Stimulated activated CD4-positive, alpha-beta T cell treated with anti-CD3 and anti-CD28 coated beads, TNF-alpha, amount 100 ng/mL, for 1 hour (primary cell): ENCODE data around the gene NHLRC2.

Experiments used
- DNase-seq, 3 donors: peaks; one replicate each; pipeline ENCODE4 v3.0.0-alpha.2; 2020; ENCODE audit warnings: low read depth in 3 of 3, low spot score in 1 of 3

The NHLRC2 gene

DNA sequence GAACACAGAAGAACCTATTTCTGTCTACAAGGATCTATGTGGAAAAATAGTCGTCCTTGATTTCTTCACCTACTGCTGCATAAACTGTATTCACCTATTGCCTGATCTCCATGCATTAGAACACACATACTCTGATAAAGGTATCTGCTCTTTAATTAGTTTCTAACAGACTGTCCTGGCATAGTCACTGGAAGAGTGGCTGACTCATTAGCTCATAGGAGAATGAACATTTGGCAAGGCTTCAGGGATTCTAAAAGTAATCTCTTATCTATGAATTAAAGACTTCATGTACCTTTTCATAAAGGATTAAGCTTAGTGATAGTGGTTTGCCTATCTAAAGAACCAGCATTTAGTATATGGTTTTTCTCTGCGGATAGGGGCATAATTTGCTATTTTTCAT lies 4.1 kb downstream of the NHLRC2 start:
- no peak for DNase-seq

GRCh38 chr10:113859261-113859660 lies 4.8 kb downstream of the NHLRC2 start:
- no peak for DNase-seq

DNA sequence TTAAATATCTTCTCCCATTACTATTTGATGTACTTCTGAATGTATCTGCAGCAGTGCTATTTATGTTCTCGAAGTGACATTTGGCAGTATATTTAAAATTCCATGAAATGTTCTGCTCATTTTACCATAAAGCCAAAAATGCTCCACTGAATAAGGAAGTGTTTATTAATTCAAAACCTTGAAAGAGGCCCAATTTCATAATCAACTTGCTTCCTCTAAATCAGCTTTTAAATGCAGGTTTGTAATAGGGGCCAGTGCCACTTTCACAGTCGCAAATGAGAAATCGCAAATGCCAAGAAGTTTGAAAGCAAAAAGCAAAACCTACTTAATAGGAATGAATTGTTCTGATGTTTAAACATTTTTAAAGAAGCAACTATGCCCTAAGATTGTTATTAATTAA lies 11.4 kb downstream of the NHLRC2 start:
- no peak for DNase-seq

DNA sequence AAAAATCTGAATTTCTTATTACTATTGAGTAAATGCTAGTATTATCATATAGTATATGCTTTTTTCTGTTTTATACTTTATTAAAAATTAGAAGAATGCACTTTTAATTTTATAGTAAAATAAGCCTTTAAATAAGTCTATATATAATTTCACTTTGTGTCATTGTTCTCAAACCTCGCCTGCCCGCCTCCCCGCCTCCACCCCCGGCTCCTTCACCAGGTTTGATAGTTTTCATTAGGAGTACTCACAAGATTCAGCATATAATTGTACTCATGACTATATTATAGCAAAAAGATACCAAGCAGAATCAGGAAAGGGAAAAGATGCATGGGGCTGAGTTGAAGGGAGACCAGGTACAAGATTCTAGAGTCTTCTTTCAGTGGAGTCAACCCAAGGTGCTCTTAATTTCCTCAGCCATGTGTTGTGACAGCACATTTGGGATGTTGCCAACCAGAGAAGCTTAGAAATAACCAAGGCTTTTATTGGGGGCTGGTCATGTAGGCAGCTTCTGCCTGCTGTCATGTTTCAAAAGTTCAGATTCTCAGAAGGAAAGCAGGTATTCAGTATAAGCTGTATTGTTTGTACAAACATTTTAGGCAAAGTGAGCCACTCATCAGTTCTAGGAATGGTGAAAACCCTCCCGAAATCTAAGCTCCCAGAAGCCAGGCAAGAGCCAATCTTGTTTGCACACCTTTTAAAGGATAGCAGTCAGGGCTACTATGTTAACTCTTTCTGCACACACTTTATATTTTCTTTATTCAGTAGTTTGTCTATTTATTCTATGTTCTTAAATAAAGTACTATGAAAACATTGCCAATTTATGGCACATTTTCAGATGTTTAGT lies 12.3 kb downstream of the NHLRC2 start:
- DNase-seq = no peak

DNA sequence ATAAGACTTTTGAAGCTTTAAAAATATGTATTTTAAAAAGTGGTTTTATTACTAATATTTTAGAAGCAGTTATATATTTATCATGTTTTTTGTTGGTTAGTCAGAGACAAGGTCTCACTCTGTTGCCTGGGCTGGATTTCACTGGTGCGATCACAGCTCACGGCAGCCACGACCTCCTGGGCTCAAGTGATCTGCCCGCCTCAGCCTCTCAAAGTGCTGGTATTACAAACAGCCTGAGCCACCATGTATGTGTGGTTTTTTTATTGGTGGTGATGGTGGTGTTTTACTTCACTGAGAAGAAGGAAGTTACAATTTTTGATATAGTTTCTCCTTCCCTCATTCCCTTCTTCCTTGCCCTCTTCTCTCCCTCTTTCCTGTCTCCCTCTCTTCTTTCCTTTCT lies 13.4 kb downstream of the NHLRC2 start:
- DNase-seq = no peak

DNA sequence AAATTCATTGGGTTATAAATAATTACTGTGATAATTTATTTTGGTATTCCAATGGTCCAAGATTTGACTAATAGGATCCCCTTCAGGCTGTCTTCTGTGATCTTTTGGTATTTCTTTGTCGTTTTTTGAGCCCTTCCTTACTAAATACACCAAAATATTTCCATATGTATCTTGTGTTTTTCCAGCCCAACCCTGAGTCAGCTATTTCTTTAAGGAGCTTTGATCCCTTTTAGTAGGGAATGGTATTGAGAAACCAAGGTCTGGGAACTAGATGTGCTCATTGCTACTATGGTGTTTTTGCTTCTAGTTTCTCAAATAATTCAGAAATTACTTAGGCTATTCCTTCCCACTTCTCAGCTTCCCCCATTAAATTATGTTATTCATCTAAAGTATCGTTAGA lies 15.3 kb downstream of the NHLRC2 start:
- DNase-seq = no peak

DNA sequence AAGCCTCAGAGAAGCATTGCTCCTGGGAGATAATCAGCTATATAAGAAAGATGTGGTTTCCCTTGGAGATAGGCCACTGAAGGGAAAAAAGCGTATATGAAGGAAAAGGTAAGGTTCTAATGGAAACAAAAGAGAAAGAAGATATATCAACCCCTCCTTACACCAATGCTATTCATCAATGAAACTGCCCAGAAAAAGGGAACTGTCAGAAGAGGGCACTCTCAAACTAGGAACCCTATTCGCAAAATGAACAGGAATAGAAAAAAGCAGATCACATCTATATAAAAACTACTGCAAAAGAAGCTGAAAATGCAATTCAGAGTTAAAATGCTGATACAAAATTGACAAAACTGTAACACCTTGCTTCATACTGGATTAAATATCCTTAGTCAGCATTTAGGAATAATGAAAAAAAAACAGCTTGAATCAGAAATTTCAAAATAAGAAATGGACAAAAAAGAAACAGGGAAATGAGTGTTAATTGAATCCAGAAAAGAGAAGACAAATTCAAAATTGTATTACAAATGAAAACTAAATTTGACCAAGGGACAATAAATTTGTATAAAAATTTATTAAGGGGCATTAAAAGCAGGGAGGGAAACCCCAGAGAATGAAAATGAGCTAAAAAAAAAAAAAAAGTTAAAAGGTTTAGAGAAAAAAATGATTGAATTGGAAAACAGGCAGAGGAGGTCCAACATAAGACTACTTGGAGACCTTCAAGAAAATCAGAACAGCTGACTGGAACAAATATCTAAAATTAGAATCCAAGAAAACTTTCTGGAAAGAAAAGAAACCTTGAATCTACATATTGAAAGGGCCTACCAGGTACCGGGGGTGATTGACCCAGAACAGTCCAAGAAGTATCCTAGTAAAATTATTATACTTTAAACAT lies 17.9 kb downstream of the NHLRC2 start:
- DNase-seq = no peak

DNA sequence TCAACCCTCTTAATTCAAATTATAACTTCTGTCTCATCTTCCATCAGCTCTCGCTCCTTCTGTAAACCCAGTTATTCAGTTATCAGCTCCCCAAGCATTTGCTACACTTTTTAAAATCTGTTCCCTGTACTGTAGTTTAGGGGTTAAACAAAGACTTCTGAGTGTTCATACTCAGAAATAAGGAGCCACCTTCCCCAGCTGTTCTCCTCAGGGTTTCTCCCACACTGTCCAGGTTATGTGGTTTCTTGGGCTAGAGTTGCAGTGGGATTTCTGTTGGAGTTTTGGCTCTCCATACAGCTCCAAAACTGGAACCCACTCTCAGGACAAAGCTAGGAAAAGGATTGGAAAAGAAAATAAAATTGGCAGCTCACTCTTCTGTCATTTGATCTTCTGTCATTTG lies 20.8 kb downstream of the NHLRC2 start:
- DNase-seq = no peak

GRCh38 chr10:113876461-113876860 lies 22.0 kb downstream of the NHLRC2 start:
- no peak for DNase-seq

GRCh38 chr10:113879691-113880090 lies 25.2 kb downstream of the NHLRC2 start:
- no peak for DNase-seq

- DNase-seq = no peak
Measured at GRCh38 chr10:113880236-113880635, 25.8 kb downstream of the NHLRC2 start.

- DNase-seq = no peak
Measured at GRCh38 chr10:113882240-113882639, 27.8 kb downstream of the NHLRC2 start.

- no peak for DNase-seq
Measured at GRCh38 chr10:113889911-113890310, 35.5 kb downstream of the NHLRC2 start.

GRCh38 chr10:113890769-113891168 lies 36.3 kb downstream of the NHLRC2 start:
- DNase-seq = no peak

- no peak for DNase-seq
Measured at GRCh38 chr10:113891476-113891875, 37.0 kb downstream of the NHLRC2 start.

DNA sequence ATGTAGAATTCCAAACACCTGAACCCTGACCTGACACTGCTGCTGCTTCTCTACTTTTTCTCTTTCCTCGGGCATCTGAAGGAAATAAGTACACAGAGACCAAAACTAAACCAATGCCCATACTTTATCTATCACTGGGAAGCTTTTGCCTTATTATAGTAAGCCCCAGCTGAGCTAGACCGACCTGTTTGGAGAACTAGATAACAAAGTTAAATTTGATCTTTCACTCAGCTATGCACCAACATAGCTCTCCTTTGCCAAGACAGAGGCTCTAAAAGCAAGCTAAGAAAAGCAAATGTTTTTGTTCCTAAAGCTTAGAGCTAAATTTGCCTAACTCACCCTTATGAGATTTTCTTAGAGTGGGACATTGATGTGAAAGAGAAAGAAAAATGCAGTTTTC lies 39.1 kb downstream of the NHLRC2 start:
- DNase-seq = no peak

DNA sequence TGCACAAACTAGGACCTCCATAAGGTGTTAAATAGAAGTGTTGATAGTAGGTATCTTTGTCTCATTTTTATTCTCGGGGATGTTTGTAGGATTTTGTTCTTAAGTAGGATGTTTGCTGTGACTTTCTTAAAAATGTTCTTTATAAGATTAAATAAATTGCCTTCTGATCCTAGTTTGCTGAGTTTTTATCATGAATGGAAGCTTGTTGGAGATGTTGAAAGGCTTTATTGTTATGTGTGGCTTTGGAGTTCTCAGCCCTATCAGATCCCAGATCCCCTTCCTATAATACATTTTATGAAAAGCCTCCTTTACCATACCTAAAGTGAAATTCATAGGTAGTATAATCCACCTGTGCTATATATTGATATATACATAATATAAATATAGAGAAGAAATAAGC lies 40.1 kb downstream of the NHLRC2 start:
- no peak for DNase-seq

GRCh38 chr10:113895018-113895417 lies 40.6 kb downstream of the NHLRC2 start:
- DNase-seq = no peak

- DNase-seq = no peak
Measured at GRCh38 chr10:113897693-113898618, 43.5 kb downstream of the NHLRC2 start.

DNA sequence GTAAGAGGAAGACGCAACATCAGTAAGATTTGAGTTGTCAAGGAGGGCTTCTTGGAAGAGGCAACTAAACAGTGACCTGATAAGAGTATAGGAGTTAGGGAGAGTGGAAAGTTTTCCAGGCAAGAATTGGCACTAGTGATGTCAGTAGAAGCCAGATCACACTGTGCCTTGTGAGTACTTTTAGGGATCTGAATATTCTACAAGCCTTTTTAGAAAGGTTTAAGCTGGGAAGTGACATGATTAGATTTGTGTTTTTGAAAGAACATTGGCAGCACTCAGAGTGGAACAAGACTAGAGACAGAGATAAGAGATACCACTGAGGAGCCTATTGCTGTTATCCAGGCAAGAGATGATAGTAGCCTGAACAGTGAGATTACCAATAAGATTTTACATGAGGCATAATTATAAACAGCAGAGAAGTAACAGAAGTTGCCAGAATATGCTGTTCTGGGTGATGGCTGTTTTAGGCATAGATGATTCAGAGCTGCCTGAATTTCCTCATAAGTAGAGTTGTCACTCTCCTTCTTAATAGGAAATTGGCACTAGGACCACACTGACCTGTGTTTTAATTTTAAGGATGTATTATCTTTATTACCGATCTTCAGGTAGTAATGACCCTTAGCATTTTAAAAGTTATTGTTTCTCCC lies 45.6 kb downstream of the NHLRC2 start:
- no peak for DNase-seq

DNA sequence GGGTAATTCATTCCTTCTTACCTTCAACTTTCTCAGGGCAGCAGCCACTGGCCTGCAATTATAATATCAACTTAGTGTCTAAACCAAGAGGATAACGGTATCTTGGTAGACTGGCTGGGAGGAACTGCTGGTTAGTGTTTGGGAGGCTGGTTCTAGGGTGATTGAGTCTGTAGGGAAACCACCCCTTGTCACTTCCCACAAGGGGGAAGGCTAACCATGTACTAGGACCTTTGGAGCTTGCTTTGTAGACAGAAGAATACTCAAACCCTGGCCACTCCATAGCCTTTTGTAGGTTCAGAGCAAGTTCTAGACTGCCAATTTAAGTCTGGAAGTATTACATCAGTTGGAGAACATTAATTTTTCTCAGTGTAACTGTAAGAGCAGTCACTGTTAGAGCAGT lies 51.3 kb downstream of the NHLRC2 start:
- no peak for DNase-seq
